A549 (cell line): Measurements from ENCODE around the gene FAF1.

Source experiments
- CBX2 ChIP-seq: fragments of 200-600 bp; sonication (generic); IDR thresholded peaks from 2 replicates; pipeline ENCODE4 v1.6.1; 2016; ENCODE audit warnings: low read depth, mild to moderate bottlenecking, borderline replicate concordance
- CTCF ChIP-seq: fragments of >200 bp; sonication (Bioruptor Twin); formaldehyde crosslinking; IDR thresholded peaks from 3 replicates; pipeline ENCODE4 v1.5.1; 2016
- ELK1 ChIP-seq: fragments of 150-350 bp; IDR thresholded peaks from 2 replicates; pipeline ENCODE4 v1.6.1; 2014; ENCODE audit warnings: low read depth, mild to moderate bottlenecking, low read length
- PHF8 ChIP-seq: fragments of 200-600 bp; sonication (generic); IDR thresholded peaks from 2 replicates; pipeline ENCODE4 v1.6.1; 2016; ENCODE audit warnings: low read depth, mild to moderate bottlenecking, antibody characterized with exemption, moderate library complexity, borderline replicate concordance
- POLR2A ChIP-seq: IDR thresholded peaks from 2 replicates; pipeline ENCODE4 v1.6.1; 2012; ENCODE audit warnings: mild to moderate bottlenecking, low read length
- SREBF2 ChIP-seq: fragments of 450-650 bp; IDR thresholded peaks from 2 replicates; pipeline ENCODE4 v1.6.1; 2014; ENCODE audit warnings: mild to moderate bottlenecking, moderate library complexity
- ZFP36 ChIP-seq: fragments of 450-650 bp; IDR thresholded peaks from 2 replicates; pipeline ENCODE4 v1.6.1; 2014; ENCODE audit warnings: borderline replicate concordance; ENCODE audit not compliant: partially characterized antibody

GRCh38 chr1:50724626-50725286 is 235.3 kb downstream of the FAF1 start:
- no peak for TF ChIP-seq CBX2
- no peak for TF ChIP-seq ZFP36
- no peak for TF ChIP-seq SREBF2
- TF ChIP-seq CTCF: no peak
- TF ChIP-seq PHF8: no peak
- no peak for TF ChIP-seq POLR2A
- TF ChIP-seq ELK1: no peak
